NCI-H1694 (cell line): ENCODE results near the gene SNRPD1.
"Not testable (repeated sequence)": the region's sequence is repeated elsewhere in the genome, so short reads cannot be mapped to it uniquely, and the experiment has no call there.

Experiments
- DNase-seq: peaks from one replicate; lab custom pipeline; 2025; lab: John Stamatoyannopoulos, UW

The SNRPD1 gene

GRCh38 chr18:21636769-21637168 is 24.7 kb downstream of the SNRPD1 start:
- DNase-seq: no peak

- no peak for DNase-seq
Measured at GRCh38 chr18:21638822-21639221, 26.7 kb downstream of the SNRPD1 start.

GRCh38 chr18:21640375-21640774 is 28.3 kb downstream of the SNRPD1 start:
- DNase-seq: not testable (repeated sequence)

- no peak for DNase-seq
Measured at GRCh38 chr18:21650311-21650710, 38.2 kb downstream of the SNRPD1 start.

- no peak for DNase-seq
Measured at GRCh38 chr18:21652073-21652472, 40.0 kb downstream of the SNRPD1 start.

- no peak for DNase-seq
Measured at GRCh38 chr18:21653361-21653760, 41.2 kb downstream of the SNRPD1 start.

GRCh38 chr18:21656402-21656801 is 44.3 kb downstream of the SNRPD1 start:
- no peak for DNase-seq

GRCh38 chr18:21660078-21660477 is 48.0 kb downstream of the SNRPD1 start:
- DNase-seq: no peak

GRCh38 chr18:21662581-21662980 is 50.5 kb downstream of the SNRPD1 start:
- DNase-seq: no peak

- DNase-seq: no peak
Measured at GRCh38 chr18:21663578-21663977, 51.5 kb downstream of the SNRPD1 start.

- DNase-seq: no peak
Measured at GRCh38 chr18:21664069-21664468, 52.0 kb downstream of the SNRPD1 start.

- DNase-seq: no peak
Measured at GRCh38 chr18:21669736-21670285, 57.7 kb downstream of the SNRPD1 start.

- DNase-seq: peak; percentile 12
Measured at GRCh38 chr18:21672521-21673267, 60.6 kb downstream of the SNRPD1 start.

- DNase-seq: not testable (repeated sequence)
Measured at GRCh38 chr18:21675354-21675753, 63.2 kb downstream of the SNRPD1 start.

GRCh38 chr18:21678859-21679258 is 66.7 kb downstream of the SNRPD1 start:
- no peak for DNase-seq

GRCh38 chr18:21680161-21680560 is 68.0 kb downstream of the SNRPD1 start:
- no peak for DNase-seq

- DNase-seq: no peak
Measured at GRCh38 chr18:21682371-21683051, 70.4 kb downstream of the SNRPD1 start.
